SK-N-MC (cell line): Measurements from ENCODE around the gene ATP8B2.

Experiments used
- EZH2 ChIP-seq: fragments of 200-600 bp; sonication (generic); IDR thresholded peaks from one replicate; pipeline ENCODE4 v1.6.1; 2017; ENCODE audit warnings: antibody characterized with exemption
- POLR2AphosphoS5 ChIP-seq: IDR thresholded peaks from 2 replicates; pipeline ENCODE4 v1.6.1; 2012; ENCODE audit warnings: mild to moderate bottlenecking, low read depth, low read length, borderline replicate concordance

DNA sequence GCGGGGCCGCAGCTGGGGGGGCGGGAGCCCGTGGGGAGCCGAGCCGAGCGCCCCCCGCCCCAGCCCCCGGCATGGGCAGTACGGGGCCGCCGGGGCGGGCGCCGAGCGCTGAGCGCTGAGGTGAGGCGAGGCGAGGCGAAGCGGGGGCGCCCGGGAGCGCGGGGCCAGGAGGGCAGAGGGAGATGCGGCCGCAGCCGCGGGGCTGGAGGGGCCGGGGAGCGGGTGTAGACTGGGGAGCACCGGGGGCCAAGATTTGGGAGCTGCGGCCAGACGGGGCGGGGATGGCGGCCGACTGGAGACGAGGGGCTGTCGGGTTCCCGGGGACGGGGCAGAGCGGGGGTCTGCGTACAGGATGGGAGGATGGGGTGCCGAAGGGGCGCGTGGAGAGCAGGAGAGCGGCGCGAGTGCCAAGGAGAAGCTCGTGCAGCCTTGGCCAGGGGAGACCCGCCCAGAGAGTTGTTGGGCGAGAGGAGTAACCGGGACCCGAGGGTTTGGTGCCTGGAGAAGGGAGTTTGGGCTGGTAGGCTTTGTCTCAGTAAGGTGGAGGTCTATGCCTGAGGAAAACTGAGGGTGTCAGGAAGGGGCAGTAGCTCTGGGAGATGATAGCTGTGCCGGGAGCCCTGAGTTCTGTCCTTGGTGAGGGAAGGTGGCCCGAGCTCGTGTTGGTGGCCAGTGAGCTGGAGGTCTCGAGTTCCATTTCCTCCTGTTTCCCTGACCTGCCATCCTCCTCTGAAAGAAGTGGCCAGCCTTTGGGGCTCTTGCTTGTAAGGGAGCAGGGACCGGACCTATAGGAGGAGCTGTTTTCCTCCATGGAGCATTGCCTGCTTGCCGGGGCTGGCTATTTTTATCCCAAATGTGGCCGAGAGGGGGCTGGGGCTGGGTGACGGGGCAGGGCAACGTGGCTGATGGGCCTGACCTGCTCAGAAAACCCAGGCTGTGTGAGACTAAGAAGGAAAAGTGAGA lies 539 bp downstream of the ATP8B2 start:
- TF ChIP-seq POLR2AphosphoS5: no peak
- TF ChIP-seq EZH2: no peak
